GM19397 (cell line): ENCODE data around the gene MAPK11.

Source experiments
- ATAC-seq: cut with Tn5 transposase; IDR thresholded peaks from one replicate; pipeline ENCODE4 v1.9.1; 2021; ENCODE audit warnings: mild to moderate bottlenecking, moderate library complexity; ENCODE audit not compliant: unreplicated experiment

MAPK11 gene

GRCh38 chr22:50262973-50263617 is 7.1 kb downstream of the MAPK11 start:
- no peak for ATAC-seq

- no peak for ATAC-seq
Observed at GRCh38 chr22:50262460-50262911, 7.7 kb downstream of the MAPK11 start.

- ATAC-seq: peak; percentile 53
Observed at GRCh38 chr22:50261615-50262459, 8.3 kb downstream of the MAPK11 start, which contains the start of gene MAPK12. Gene MAPK12 (minus strand): TSS chr22:50261683. CDS start chr22:50261509, 174 bp downstream.

GRCh38 chr22:50260801-50261614 is 9.2 kb downstream of the MAPK11 start:
- ATAC-seq: peak; percentile 21

- ATAC-seq: no peak
Observed at GRCh38 chr22:50260434-50260800, 9.8 kb downstream of the MAPK11 start.

GRCh38 chr22:50259302-50259701 is 10.9 kb downstream of the MAPK11 start:
- no peak for ATAC-seq

GRCh38 chr22:50258361-50259292 is 11.6 kb downstream of the MAPK11 start:
- ATAC-seq: no peak

- ATAC-seq: no peak
Observed at GRCh38 chr22:50257451-50258360, 12.5 kb downstream of the MAPK11 start.

GRCh38 chr22:50257041-50257440 is 13.1 kb downstream of the MAPK11 start:
- no peak for ATAC-seq

- ATAC-seq: no peak
Observed at GRCh38 chr22:50256258-50256862, 13.8 kb downstream of the MAPK11 start.

GRCh38 chr22:50255607-50256006 is 14.6 kb downstream of the MAPK11 start:
- no peak for ATAC-seq

GRCh38 chr22:50255099-50255498 is 15.1 kb downstream of the MAPK11 start:
- no peak for ATAC-seq

GRCh38 chr22:50253941-50254340 is 16.2 kb downstream of the MAPK11 start:
- ATAC-seq: no peak

GRCh38 chr22:50253046-50253915 is 16.9 kb downstream of the MAPK11 start:
- ATAC-seq: no peak

- ATAC-seq: no peak
Observed at GRCh38 chr22:50252082-50253045, 17.8 kb downstream of the MAPK11 start.

- ATAC-seq: no peak
Observed at GRCh38 chr22:50251477-50252081, 18.6 kb downstream of the MAPK11 start.
